H1 (cell line): ENCODE data around the gene CCDC171.
"Not testable (repeated sequence)": the region's sequence is repeated elsewhere in the genome, so short reads cannot be mapped to it uniquely, and the experiment has no call there.

Source experiments
- ASH2L ChIP-seq: fragments of 200-600, 300-600 bp; sonication (generic); IDR thresholded peaks from one replicate; pipeline ENCODE4 v1.7.1; 2017; ENCODE audit warnings: low read length
- CREB1 ChIP-seq: IDR thresholded peaks from 2 replicates; pipeline ENCODE4 v1.6.1; 2012; ENCODE audit warnings: inconsistent platforms
- EP300 ChIP-seq, 2 experiments: IDR thresholded peaks; 1 replicate in 1 of 2; 2 replicates in 1 of 2; pipeline ENCODE4 v1.6.1; 2011 to 2012; ENCODE audit warnings: low read depth in 2 of 2, low read length in 2 of 2, mild to moderate bottlenecking in 2 of 2, borderline replicate concordance in 1 of 2, inconsistent platforms in 1 of 2, moderate library complexity in 1 of 2
- KDM5A ChIP-seq: fragments of 200-600 bp; IDR thresholded peaks from 2 replicates; pipeline ENCODE4 v1.7.1; 2012; ENCODE audit warnings: mild to moderate bottlenecking, low read length, inconsistent platforms, mixed read lengths
- POU5F1 ChIP-seq: IDR thresholded peaks from 2 replicates; pipeline ENCODE4 v1.6.1; 2011; ENCODE audit warnings: low read depth, mild to moderate bottlenecking, low read length, moderate library complexity
- RAD21 ChIP-seq, 2 experiments: IDR thresholded peaks in 1 of 2; conservative IDR thresholded peaks in 1 of 2; 2 replicates each; pipeline ENCODE4 v1.6.1; 2011; ENCODE audit warnings: low read depth in 2 of 2, low read length in 2 of 2, improper control_type of control experiment in 1 of 2, inconsistent platforms in 1 of 2, mild to moderate bottlenecking in 1 of 2, moderate library complexity in 1 of 2
- RFX5 ChIP-seq: IDR thresholded peaks from 2 replicates; pipeline ENCODE4 v1.6.1; 2011; ENCODE audit warnings: low read depth, low read length, improper control_type of control experiment, borderline replicate concordance
- SIN3A ChIP-seq, 2 experiments: IDR thresholded peaks in 1 of 2; conservative IDR thresholded peaks in 1 of 2; 2 replicates each; pipeline ENCODE4 v1.6.1; 2011 to 2012; ENCODE audit warnings: low read length in 2 of 2, improper control_type of control experiment in 1 of 2, low read depth in 1 of 2, mild to moderate bottlenecking in 1 of 2
- TF ChIP-seq, protein P1 (sequence below), 3 experiments: IDR thresholded peaks; 1 replicate in 2 of 3; 2 replicates in 1 of 3; pipeline versions ENCODE4 v1.5.1 to v1.6.1; 2011; ENCODE audit warnings: low read length in 3 of 3, mild to moderate bottlenecking in 3 of 3, inconsistent platforms in 2 of 3, low read depth in 1 of 3, moderate library complexity in 1 of 3; ENCODE audit not compliant: insufficient read depth in 1 of 3; ENCODE audit errors: control extremely low read depth in 1 of 3
- TF ChIP-seq, protein P2 (sequence below): fragments of 300-600 bp; sonication (generic); IDR thresholded peaks from 2 replicates; pipeline ENCODE4 v1.7.1; 2012; ENCODE audit warnings: low read length, moderate library complexity, mild to moderate bottlenecking, inconsistent platforms; ENCODE audit not compliant: insufficient replicate concordance

DNA sequence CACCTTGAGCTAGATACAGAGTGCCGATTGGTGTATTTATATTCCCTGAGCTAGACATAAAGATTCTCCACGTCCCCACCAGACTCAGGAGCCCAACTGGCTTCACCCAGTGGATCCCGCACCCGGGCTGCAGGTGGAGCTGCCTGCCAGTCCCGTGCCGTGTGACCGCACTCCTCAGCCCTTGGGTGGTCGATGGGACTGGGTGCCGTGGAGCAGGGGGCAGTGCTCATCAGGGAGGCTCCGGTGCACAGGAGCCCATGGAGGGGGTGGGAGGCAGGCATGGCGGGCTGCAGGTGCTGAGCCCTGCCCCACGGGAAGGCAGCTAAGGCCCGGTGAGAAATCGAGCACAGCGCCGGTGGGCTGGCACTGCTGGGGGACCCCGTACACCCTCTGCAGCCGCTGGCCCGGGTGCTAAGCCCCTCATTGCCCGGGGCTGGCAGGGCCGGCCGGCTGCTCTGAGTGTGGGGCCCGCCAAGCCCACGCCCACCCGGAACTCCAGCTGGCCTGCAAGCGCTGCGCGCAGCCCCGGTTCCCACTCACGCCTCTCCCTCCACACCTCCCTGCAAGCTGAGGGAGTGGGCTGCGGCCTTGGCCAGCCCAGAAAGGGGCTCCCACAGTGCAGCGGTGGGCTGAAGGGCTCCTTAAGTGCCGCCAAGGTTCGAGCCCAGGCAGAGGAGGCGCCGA, 147.2 kb downstream of the CCDC171 start:
- not testable (repeated sequence) for TF ChIP-seq RAD21 (IDR thresholded peaks at IDR 0.05 in 1 of 2, conservative IDR thresholded peaks at IDR 0.05 in 1 of 2; ENCODE audit: low read depth in 2 of 2, low read length in 2 of 2); RFX5; POU5F1; ASH2L; SIN3A (conservative IDR thresholded peaks at IDR 0.05 in 1 of 2, IDR thresholded peaks at IDR 0.05 in 1 of 2; ENCODE audit: low read depth in 1 of 2, low read length in 2 of 2); EP300 (IDR thresholded peaks at IDR 0.05; ENCODE audit: borderline replicate concordance in 1 of 2, low read depth in 2 of 2, low read length in 2 of 2); KDM5A; CREB1
- TF ChIP-seq, protein P1, sequence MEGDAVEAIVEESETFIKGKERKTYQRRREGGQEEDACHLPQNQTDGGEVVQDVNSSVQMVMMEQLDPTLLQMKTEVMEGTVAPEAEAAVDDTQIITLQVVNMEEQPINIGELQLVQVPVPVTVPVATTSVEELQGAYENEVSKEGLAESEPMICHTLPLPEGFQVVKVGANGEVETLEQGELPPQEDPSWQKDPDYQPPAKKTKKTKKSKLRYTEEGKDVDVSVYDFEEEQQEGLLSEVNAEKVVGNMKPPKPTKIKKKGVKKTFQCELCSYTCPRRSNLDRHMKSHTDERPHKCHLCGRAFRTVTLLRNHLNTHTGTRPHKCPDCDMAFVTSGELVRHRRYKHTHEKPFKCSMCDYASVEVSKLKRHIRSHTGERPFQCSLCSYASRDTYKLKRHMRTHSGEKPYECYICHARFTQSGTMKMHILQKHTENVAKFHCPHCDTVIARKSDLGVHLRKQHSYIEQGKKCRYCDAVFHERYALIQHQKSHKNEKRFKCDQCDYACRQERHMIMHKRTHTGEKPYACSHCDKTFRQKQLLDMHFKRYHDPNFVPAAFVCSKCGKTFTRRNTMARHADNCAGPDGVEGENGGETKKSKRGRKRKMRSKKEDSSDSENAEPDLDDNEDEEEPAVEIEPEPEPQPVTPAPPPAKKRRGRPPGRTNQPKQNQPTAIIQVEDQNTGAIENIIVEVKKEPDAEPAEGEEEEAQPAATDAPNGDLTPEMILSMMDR (IDR thresholded peaks at IDR 0.05; ENCODE audit: control extremely low read depth in 1 of 3, insufficient read depth in 1 of 3, low read depth in 1 of 3, low read length in 3 of 3) = not testable (repeated sequence)
- TF ChIP-seq, protein P2, sequence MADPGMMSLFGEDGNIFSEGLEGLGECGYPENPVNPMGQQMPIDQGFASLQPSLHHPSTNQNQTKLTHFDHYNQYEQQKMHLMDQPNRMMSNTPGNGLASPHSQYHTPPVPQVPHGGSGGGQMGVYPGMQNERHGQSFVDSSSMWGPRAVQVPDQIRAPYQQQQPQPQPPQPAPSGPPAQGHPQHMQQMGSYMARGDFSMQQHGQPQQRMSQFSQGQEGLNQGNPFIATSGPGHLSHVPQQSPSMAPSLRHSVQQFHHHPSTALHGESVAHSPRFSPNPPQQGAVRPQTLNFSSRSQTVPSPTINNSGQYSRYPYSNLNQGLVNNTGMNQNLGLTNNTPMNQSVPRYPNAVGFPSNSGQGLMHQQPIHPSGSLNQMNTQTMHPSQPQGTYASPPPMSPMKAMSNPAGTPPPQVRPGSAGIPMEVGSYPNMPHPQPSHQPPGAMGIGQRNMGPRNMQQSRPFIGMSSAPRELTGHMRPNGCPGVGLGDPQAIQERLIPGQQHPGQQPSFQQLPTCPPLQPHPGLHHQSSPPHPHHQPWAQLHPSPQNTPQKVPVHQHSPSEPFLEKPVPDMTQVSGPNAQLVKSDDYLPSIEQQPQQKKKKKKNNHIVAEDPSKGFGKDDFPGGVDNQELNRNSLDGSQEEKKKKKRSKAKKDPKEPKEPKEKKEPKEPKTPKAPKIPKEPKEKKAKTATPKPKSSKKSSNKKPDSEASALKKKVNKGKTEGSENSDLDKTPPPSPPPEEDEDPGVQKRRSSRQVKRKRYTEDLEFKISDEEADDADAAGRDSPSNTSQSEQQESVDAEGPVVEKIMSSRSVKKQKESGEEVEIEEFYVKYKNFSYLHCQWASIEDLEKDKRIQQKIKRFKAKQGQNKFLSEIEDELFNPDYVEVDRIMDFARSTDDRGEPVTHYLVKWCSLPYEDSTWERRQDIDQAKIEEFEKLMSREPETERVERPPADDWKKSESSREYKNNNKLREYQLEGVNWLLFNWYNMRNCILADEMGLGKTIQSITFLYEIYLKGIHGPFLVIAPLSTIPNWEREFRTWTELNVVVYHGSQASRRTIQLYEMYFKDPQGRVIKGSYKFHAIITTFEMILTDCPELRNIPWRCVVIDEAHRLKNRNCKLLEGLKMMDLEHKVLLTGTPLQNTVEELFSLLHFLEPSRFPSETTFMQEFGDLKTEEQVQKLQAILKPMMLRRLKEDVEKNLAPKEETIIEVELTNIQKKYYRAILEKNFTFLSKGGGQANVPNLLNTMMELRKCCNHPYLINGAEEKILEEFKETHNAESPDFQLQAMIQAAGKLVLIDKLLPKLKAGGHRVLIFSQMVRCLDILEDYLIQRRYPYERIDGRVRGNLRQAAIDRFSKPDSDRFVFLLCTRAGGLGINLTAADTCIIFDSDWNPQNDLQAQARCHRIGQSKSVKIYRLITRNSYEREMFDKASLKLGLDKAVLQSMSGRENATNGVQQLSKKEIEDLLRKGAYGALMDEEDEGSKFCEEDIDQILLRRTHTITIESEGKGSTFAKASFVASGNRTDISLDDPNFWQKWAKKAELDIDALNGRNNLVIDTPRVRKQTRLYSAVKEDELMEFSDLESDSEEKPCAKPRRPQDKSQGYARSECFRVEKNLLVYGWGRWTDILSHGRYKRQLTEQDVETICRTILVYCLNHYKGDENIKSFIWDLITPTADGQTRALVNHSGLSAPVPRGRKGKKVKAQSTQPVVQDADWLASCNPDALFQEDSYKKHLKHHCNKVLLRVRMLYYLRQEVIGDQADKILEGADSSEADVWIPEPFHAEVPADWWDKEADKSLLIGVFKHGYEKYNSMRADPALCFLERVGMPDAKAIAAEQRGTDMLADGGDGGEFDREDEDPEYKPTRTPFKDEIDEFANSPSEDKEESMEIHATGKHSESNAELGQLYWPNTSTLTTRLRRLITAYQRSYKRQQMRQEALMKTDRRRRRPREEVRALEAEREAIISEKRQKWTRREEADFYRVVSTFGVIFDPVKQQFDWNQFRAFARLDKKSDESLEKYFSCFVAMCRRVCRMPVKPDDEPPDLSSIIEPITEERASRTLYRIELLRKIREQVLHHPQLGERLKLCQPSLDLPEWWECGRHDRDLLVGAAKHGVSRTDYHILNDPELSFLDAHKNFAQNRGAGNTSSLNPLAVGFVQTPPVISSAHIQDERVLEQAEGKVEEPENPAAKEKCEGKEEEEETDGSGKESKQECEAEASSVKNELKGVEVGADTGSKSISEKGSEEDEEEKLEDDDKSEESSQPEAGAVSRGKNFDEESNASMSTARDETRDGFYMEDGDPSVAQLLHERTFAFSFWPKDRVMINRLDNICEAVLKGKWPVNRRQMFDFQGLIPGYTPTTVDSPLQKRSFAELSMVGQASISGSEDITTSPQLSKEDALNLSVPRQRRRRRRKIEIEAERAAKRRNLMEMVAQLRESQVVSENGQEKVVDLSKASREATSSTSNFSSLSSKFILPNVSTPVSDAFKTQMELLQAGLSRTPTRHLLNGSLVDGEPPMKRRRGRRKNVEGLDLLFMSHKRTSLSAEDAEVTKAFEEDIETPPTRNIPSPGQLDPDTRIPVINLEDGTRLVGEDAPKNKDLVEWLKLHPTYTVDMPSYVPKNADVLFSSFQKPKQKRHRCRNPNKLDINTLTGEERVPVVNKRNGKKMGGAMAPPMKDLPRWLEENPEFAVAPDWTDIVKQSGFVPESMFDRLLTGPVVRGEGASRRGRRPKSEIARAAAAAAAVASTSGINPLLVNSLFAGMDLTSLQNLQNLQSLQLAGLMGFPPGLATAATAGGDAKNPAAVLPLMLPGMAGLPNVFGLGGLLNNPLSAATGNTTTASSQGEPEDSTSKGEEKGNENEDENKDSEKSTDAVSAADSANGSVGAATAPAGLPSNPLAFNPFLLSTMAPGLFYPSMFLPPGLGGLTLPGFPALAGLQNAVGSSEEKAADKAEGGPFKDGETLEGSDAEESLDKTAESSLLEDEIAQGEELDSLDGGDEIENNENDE = not testable (repeated sequence)
